Psoas muscle (tissue), 8 donors: Measurements from ENCODE around the gene ADSS1. TPM values are rescaled to one million over a fixed set of nuclear protein-coding genes. Genes with fewer than 3 reads are reported as not detected.
A peak's percentile ranks its signal among the peaks of the same experiment; 100 is the strongest.

Experiments
- ATAC-seq, 4 donors: fragments of 200-7000 bp; cut with Tn5 transposase; one replicate each; pipeline ENCODE4 v1.9.1; 2020; ENCODE audit warnings: moderate library complexity in 3 of 4, mild to moderate bottlenecking in 2 of 4
- DNase-seq, 2 donors: peaks; one replicate each; pipeline ENCODE4 v3.0.0-alpha.2; 2020
- H3K27ac ChIP-seq: fragments of 200-600 bp; one replicate; pipeline ENCODE4 v1.8.0; 2022
- H3K27me3 ChIP-seq, 3 donors: fragments of 200-600 bp in 1 of 3; one replicate each; pipeline versions ENCODE4 v1.6.1 to v1.8.0; 2013 to 2022; ENCODE audit warnings: low read length in 2 of 3, mild to moderate bottlenecking in 2 of 3, moderate library complexity in 1 of 3; ENCODE audit not compliant: insufficient read depth in 3 of 3
- H3K36me3 ChIP-seq, 2 donors: fragments of 200-600 bp in 1 of 2; one replicate each; pipeline versions ENCODE4 v1.6.1 to v1.8.0; 2013 to 2022; ENCODE audit warnings: low read depth in 1 of 2, mild to moderate bottlenecking in 1 of 2, moderate library complexity in 1 of 2; ENCODE audit not compliant: insufficient read depth in 1 of 2
- H3K4me1 ChIP-seq: fragments of 200-600 bp; one replicate; pipeline ENCODE4 v1.8.0; 2022
- H3K4me3 ChIP-seq: fragments of 200-600 bp; one replicate; pipeline ENCODE4 v1.8.0; 2022; ENCODE audit warnings: mild to moderate bottlenecking
- H3K9me3 ChIP-seq: fragments of 200-600 bp; one replicate; pipeline ENCODE4 v1.8.0; 2022
- WGBS, 3 donors: extraction: QIAGEN DNeasy Blood & Tissue Kit; methylation state at CpG; one replicate each; pipeline versions ENCODE4 v1.1.6 to v1.1.7; 2013; 5-methylcytosine and 5-hydroxymethylcytosine counted together
- intact Hi-C, 2 donors: fragments of 100-400 bp; cut with DNase I; formaldehyde crosslinking; loops; one replicate each; pipeline versions ENCODE4 v1.11.0 to v1.14.2; 2022
- polyA plus RNA-seq, 3 donors: library from polyadenylated mRNA; stranded (reverse); fragments of 200-250 nt; gene quantifications; one replicate each; pipeline ENCODE4 v1.2.3, GENCODE V29; 2013
- total RNA-seq, 4 donors: library from RNA; stranded (reverse); fragmentation: NEBNext Ultra II Directional in 2 of 4; extraction: Animal tissue kit (Norgen Biotek cat#: 25700) in 2 of 4; gene quantifications; one replicate each; pipeline versions ENCODE4 v1.2.1 to v1.2.4, GENCODE V29; 2021 to 2023
- TF ChIP-seq, protein P1 (sequence below): fragments of 200-600 bp; IDR thresholded peaks from one replicate; pipeline ENCODE4 v1.8.0; 2022; ENCODE audit warnings: antibody characterized with exemption
- donor health status: healthy with polysubstance abuse.
- donor health status: DM: no; HTN: no; CAD: no; lungs with moderate emphysema.
- donor health status: Bipolar disorder and iron deficiency.
- donor health status: healthy.
- donor health status: DM: yes; HTN: yes; CAD: no.
- donor health status: DM: no; HTN: no; CAD: no.
- donor health status: DM: no; HTN: no; CAD: no.
- donor health status: DM: yes; HTN: yes; CAD: no.

ADSS1 gene
- total and polyA plus RNA-seq, 7 donors: 187 to 394 (median 300) TPM

DNA sequence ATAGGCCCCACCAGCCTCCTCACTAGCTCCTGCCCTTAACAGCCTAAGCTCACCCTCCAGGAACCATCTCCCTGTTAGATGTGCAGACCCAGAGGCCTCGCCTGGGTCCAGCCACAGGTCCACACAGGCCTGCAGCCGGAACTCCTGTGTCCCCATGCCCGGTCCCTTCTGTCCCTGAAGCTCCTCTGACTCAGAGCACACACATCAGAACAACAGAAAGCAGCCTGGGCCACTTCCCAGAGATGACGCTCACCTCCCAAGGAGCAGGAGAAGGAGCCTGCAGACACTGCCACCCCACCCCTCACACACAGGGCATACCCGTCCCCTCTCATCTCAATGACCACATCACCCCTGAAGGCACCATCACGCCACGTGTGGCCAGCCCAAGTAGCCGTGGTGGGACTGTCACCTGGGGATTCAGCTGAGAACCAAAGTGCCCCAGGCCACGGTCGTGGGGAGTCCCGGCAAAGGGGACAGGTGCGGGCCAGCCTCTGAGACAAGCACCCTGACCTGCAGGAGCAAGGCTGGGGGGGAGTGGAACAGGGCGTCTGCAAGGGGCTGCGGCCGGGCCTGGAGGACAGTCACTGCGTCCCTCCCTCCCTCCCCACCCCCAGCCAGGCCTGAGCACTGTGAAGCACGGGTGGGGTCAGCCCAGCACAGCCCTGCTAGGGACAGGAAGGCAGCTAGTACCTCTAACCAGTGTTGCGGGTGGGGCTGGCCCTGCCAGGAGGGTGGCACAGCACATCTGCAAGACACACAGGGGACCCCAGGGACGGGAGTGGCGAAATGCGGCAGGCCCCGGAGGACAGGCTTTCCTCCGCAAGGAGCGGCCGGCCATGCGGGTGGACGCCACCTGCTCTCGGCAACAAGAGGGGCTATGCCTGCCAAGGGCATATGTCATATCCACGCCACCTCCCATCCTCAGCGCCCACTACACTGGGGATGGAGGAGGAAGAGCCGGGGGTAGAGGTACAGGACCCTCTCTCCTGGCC is 66.0 kb downstream of the ADSS1 start:
- Histone ChIP-seq H3K4me3 (no peak overlapping the region), H3K27ac (no peak overlapping the region), H3K4me1 (peaks cover 32% of the 10 kb centered on the region), H3K27me3 (no peaks in the 10 kb centered on the region), H3K9me3 (no peaks in the 10 kb centered on the region), H3K36me3 (peaks cover 0 to 37% of the 10 kb centered on the region in 2 donors)
- DNase-seq (no peak), ATAC-seq (no peak)
- intact Hi-C loops: loop anchor here in 1 of 2 donors (1.0 kb wide), 1 partner anchor 25 kb away; no protein-coding TSS in a partner anchor
- 81 to 84% (median 84%) methylated on average over 29 to 31 of the region's 31 CpGs for WGBS, 3 donors
- TF ChIP-seq, protein P1, sequence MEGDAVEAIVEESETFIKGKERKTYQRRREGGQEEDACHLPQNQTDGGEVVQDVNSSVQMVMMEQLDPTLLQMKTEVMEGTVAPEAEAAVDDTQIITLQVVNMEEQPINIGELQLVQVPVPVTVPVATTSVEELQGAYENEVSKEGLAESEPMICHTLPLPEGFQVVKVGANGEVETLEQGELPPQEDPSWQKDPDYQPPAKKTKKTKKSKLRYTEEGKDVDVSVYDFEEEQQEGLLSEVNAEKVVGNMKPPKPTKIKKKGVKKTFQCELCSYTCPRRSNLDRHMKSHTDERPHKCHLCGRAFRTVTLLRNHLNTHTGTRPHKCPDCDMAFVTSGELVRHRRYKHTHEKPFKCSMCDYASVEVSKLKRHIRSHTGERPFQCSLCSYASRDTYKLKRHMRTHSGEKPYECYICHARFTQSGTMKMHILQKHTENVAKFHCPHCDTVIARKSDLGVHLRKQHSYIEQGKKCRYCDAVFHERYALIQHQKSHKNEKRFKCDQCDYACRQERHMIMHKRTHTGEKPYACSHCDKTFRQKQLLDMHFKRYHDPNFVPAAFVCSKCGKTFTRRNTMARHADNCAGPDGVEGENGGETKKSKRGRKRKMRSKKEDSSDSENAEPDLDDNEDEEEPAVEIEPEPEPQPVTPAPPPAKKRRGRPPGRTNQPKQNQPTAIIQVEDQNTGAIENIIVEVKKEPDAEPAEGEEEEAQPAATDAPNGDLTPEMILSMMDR: no peak

DNA sequence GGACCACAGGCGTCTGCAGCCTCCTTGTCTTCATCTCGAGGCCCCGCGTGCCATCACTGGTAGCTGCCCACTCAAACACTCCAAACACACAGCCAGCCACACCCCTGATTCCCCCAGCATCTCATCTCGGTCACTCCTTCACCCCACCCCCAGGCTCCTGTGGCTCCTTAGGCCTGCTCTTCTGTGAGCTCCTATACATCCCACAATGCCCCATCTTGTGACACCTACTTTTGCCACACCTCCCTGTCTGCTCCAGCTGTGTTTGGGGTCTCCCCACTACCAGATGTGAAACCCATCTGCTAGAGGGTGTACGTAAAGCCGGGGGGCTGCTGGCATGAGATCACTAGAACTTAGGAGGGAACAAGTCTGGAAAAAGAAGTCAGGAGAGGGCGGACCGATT is 67.4 kb downstream of the ADSS1 start:
- TF ChIP-seq, protein P1: no peak
- intact Hi-C loops: no loop called here
- ATAC-seq (no peak), DNase-seq (no peak)
- H3K4me3 ChIP-seq: no peak overlapping the region
- no peaks in the 10 kb centered on the region for H3K9me3 ChIP-seq
- no peak overlapping the region for H3K27ac ChIP-seq
- H3K36me3 ChIP-seq: peaks cover 0 to 37% of the 10 kb centered on the region in 2 donors
- peaks cover 37% of the 10 kb centered on the region for H3K4me1 ChIP-seq
- WGBS, 3 donors: 85 to 88% (median 88%) methylated on average over 5 to 9 of the region's 9 CpGs
- H3K27me3 ChIP-seq: no peaks in the 10 kb centered on the region

DNA sequence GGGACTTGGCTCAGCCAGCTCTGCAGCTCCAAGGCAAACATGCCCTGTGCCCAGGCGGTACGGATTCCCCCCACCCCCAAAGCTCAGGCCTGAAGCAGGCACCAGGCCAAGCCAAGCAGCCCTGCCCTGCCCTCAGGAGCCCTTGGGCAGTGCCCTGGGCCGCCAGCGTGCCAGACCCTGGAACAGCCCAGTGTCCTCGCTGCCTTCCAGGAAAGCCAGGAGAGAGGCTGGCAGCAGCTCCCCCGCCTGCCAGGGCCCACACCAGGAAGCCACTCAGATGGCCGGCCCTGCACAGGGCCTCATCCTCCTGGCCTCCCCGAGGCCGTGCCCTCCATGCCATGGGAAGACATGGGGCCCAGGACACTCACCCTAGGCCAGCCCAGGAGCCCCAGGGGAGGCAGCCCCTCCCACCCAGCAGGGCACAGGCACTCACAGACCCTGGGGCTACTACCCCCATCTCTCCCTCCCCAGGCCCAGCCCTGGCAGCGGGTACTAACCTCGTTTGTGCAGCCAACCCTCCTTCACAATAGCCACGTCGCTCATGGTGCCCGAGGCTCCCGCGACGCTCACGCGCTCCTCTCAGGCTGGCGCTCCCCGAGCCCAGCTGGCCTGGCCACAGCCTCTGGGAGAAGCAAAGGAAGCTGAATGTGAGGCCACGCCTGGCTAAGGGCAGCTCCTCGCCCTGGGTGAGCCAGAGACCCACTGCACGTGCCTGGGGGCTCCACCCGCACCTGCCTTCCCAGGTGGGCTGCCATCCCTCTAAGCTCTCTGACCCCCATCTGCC is 68.3 kb downstream of the ADSS1 start:
- ATAC-seq (peak; percentile 31 to 74 (median 58)), DNase-seq (peak; percentile 65 to 78)
- H3K27me3 ChIP-seq: no peaks in the 10 kb centered on the region
- WGBS, 3 donors: 38 to 54% (median 42%) methylated on average over 21 to 25 of the region's 25 CpGs
- H3K4me1 ChIP-seq: peaks cover 32% of the 10 kb centered on the region
- H3K9me3 ChIP-seq: no peaks in the 10 kb centered on the region
- H3K36me3 ChIP-seq: peaks cover 0 to 37% of the 10 kb centered on the region in 2 donors
- intact Hi-C loops: no loop called here
- H3K4me3 ChIP-seq: no peak overlapping the region
- H3K27ac ChIP-seq: no peak overlapping the region
- TF ChIP-seq, protein P1: no peak

DNA sequence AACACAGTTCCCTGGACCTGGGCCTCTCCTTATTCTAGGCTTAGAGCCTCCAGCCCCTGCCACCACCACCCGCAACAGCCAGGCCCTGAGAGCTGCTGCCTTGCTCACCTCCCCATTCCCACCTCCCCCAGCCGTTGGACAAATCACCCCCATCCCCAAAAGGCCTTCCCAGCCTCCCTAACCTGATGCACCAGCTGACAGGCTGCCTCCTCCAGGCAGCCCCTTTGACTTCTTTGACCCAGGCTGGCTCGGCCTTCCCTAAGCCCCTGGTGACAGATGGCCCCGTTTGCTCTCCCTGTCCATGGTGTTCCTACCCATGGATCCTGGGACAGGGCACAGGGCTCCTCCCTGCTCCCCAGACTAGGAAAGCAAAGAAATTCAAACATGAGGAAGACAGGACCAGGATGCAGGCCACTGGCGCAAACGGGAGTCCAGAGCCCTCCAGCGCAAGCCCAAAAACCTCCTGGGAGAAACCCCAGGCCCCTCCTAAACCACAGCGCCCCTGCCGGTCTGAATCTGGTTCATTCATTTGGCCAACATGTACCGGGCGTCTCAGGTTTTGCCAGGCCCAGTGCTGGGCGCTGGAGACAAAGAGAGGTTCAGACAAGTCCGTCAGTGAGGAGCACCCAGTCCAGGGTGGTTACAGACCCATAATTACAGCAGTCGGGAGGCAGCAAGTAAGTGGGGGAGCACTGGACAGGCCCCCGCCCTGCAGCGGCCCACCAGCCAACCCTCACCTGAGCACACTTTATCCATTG is 69.1 kb downstream of the ADSS1 start:
- H3K4me3 ChIP-seq: peak overlapping the region; percentile 70
- ATAC-seq: no peak
- DNase-seq: no peak
- intact Hi-C loops: no loop called here
- H3K9me3 ChIP-seq: no peaks in the 10 kb centered on the region
- H3K36me3 ChIP-seq: peaks cover 0 to 35% of the 10 kb centered on the region in 2 donors
- TF ChIP-seq, protein P1: no peak
- WGBS, 3 donors: 72 to 73% (median 72%) methylated on average over 16 of the region's 16 CpGs
- H3K27me3 ChIP-seq: no peaks in the 10 kb centered on the region
- H3K27ac ChIP-seq: no peak overlapping the region
- peaks cover 30% of the 10 kb centered on the region for H3K4me1 ChIP-seq
